Measurements from ENCODE around the gene ERICH4. TPM values are rescaled to one million over a fixed set of nuclear protein-coding genes. Genes with fewer than 3 reads are reported as not detected.

Gene ERICH4
- total and polyA plus RNA-seq, 2 of the 8 experiments (the other 6 are each of a cell fraction or from before 2014, with no cell fraction given) = not detected

GRCh38 chr19:41445575-41445974 lies 2.6 kb downstream of the ERICH4 start (continued):
- TF ChIP-seq SIN3A (conservative IDR thresholded peaks at IDR 0.05 in 1 of 2, IDR thresholded peaks at IDR 0.05 in 1 of 2; ENCODE audit: low read depth in 1 of 2, low read length in 2 of 2) (no peak), BACH1 (IDR thresholded peaks at IDR 0.05; ENCODE audit: low read length) (no peak), SUZ12 (IDR thresholded peaks at IDR 0.05; ENCODE audit: low read length) (no peak), SIX5 (IDR thresholded peaks at IDR 0.05; ENCODE audit: low read depth, low read length) (no peak)
